22Rv1 (cell line): ENCODE measurements around the gene STRN3.

Experiments
- CTCF ChIP-seq: fragments of 450-650 bp; IDR thresholded peaks from 2 replicates; pipeline ENCODE4 v1.5.1; 2017; ENCODE audit warnings: mild to moderate bottlenecking
- ZFX ChIP-seq: fragments of 450-650 bp; IDR thresholded peaks from 2 replicates; pipeline ENCODE4 v1.6.1; 2017; ENCODE audit warnings: antibody characterized with exemption, borderline replicate concordance

- TF ChIP-seq CTCF, result no peak
- no peak for TF ChIP-seq ZFX
Observed at GRCh38 chr14:31060253-31060875, 34.2 kb upstream of the STRN3 start.
